Stimulated activated CD8-positive, alpha-beta memory T cell treated with anti-CD3 and anti-CD28 coated beads, Interleukin-7, amount 100 ng/mL, for 48 hours (primary cell): ENCODE data around the gene CARM1.
"Not testable (repeated sequence)": the region's sequence is repeated elsewhere in the genome, so short reads cannot be mapped to it uniquely, and the experiment has no call there.

Source experiments
- DNase-seq, 2 donors: peaks; one replicate each; pipeline ENCODE4 v3.0.0-alpha.2; 2020; ENCODE audit warnings: low read depth in 1 of 2; ENCODE audit errors: extremely low read depth in 1 of 2

Gene CARM1

GRCh38 chr19:10872546-10873107 is 1.3 kb downstream of the CARM1 start:
- DNase-seq: no peak

GRCh38 chr19:10874024-10874423 is 2.7 kb downstream of the CARM1 start:
- no peak for DNase-seq

DNA sequence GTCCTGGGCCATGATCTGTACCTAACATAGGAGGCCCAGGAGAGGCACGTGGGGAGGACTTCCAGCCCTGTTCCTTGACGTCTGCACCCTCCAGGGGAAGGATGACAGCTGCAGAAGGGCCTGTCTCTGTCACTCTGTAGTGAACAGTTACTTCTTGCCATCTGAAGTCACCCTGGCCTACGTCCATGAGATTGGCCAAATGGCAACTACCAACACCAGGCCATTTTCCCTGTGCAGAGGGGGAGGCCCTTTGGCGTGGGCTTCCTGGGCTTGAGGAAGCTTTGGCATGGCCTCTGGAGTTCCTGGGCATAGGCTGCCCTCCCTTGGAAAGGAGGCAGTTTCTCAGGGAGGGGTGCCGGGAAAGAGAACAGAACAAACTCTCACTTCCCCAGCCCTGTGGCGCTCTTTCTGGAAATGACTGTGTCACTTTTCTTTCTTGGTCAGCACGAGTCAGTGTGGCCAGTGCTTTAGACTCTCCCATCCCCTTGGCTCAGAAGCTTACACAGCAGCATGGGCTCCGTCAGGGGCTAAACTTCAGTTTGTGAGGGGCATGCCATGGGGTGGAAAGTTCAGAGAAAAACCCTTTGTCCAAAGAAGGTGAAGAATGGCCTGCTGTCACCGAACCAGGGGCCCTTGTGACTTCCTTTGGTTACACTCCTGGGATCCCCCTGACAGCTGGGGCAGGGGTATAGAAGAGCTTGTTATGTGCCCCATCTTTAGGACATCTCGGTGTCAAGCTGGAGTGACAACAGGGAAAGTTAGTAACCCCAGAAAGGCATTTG is 5.3 kb downstream of the CARM1 start:
- no peak for DNase-seq

- not testable (repeated sequence) for DNase-seq
Measured at GRCh38 chr19:10877608-10878007, 6.3 kb downstream of the CARM1 start.

GRCh38 chr19:10878253-10878652 is 6.9 kb downstream of the CARM1 start:
- DNase-seq: no peak

- DNase-seq: no peak
Measured at GRCh38 chr19:10881403-10882107, 10.2 kb downstream of the CARM1 start.

- no peak for DNase-seq
Measured at GRCh38 chr19:10882108-10882457, 10.7 kb downstream of the CARM1 start.

- DNase-seq: no peak
Measured at GRCh38 chr19:10884274-10884673, 12.9 kb downstream of the CARM1 start.

GRCh38 chr19:10885201-10886169 is 14.1 kb downstream of the CARM1 start:
- no peak for DNase-seq

DNA sequence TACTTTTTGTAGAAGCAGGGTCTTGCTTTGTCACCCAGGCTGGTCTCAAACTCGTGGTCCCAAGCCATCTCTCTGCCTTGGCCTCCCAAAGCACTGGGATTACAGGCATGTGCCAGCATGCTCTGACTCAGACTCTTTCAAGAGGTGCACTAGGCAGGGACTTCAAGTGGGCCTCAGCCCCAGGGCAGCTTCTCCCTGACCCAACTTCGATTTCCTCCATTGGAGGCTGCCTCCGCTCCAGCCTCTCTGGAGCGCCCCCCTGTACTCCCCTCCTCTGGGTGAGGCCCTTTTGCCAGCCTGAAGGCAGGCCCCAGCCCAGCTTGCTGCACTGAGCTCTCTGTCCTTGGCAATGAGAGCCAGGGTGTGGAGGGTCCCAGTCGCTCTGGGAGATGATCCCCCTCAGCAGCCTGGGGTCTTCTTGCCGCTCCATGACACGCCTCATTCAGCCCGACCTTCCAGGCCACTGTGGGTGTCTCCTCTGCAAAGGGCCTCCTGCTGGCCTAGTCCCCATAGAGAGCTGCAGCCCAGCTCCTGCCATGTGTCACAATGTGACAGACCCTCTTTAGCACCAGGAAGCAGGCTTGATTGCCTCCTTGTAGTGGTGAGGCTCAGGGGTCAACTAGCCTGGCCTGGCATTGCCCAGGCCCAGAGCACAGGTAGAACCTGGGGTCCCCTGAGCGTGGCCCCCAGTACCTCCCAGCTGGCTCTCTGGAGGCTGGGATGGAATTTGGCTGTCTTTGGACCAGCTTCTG is 16.4 kb downstream of the CARM1 start:
- DNase-seq: no peak

GRCh38 chr19:10888421-10888866 is 17.1 kb downstream of the CARM1 start:
- no peak for DNase-seq

DNA sequence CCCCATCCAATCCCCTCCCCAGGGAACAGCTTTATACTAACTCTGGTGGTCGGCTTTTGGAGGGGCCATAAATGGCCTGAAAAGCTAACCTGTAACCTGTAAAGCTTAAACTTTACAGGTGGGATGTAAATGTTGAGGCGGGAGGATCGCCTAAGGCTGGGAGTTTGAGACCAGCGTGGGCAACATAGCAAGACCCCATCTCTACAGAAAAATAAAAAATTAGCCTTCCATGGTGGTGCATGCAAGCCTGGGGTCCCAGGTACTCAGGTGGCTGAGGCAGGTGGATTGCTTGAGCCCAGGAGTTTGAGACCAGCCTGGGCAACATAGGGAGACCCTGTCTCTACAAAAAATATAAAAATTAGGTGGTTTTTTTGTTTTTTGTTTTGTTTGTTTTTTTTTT is 18.5 kb downstream of the CARM1 start:
- no peak for DNase-seq

GRCh38 chr19:10891405-10892086 is 20.2 kb downstream of the CARM1 start:
- DNase-seq: no peak

DNA sequence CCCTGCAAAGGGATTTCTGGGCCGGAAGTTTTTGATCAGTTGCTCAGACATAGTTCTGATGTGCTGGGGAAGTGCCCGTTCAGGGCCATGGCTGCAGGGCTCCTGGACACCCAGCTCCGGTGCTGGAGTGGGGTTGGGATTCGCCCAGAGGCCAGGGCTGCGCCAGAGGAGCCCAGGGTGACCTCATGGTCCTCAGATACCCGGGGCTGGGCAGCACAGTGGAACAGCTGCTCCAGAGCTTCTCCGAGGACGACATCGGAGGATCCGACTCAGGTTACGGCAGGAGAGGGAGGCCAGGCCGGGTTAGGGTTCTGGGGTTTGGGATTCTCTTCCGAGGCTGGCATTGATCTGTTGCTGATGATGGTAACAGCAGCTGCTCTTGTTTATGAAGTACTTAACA is 20.9 kb downstream of the CARM1 start:
- no peak for DNase-seq

GRCh38 chr19:10894911-10895213 is 23.5 kb downstream of the CARM1 start:
- no peak for DNase-seq

DNA sequence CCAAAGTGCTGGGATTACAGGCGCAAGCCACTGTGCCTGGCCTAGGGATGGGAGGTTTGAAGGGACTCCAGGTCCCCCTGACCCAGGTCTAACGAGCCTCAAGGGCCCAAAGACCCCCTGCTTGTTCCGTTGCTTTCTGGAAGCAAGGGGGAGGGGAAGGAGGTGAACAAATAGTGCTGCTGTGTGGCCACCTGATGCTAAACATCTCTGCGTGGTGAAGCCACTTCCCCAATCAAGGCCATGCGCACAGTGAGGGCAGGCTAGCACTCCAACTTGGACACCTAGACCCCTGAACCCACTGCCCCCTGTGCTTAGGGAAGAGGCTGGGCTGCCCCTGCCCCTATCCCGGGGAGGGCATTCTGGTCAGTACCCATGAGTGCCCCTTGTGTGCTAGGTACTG is 24.0 kb downstream of the CARM1 start:
- no peak for DNase-seq

- DNase-seq: no peak
Measured at GRCh38 chr19:10895920-10896319, 24.6 kb downstream of the CARM1 start.

DNA sequence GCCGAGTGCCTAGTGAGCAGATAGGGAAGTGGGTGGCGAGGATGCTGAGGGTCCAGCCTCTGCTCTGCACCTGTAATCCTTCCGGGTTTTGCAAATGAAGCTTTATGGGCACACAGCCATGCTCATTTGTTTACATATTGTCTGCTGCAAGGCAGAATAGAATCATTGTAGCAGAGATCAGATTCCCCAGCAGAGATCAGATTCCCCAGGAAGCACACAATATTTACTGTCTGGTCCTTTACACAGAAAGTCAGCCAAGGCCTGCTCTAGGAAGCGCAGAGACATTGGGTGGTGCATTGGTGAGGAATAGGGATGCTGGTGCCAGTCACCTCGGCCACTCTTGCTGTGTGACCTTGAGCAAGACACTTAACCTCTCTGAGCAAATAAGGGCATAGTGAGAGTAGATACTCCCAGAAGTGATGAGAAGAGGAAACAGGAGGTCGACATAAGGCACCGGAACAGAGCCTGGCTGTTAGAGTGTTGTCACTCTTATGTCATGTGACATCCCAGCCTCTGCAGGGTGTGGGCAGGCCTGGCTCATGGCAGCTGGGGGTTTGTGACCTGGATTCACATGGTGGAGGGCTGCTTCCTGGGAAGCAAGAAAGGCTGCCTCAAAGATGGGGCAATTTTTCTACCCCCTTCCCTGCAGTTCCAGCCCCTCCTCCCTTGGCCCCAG is 25.6 kb downstream of the CARM1 start:
- DNase-seq: no peak

GRCh38 chr19:10898633-10899032 is 27.3 kb downstream of the CARM1 start:
- DNase-seq: no peak
